C4-2B (cell line): ENCODE data around the gene PRRC2A.

ENCODE experiments used
- ZFX ChIP-seq: fragments of 450-650 bp; IDR thresholded peaks from 2 replicates; pipeline ENCODE4 v1.6.1; 2017
- TF ChIP-seq, protein P1 (sequence below): fragments of 450-650 bp; conservative IDR thresholded peaks from 2 replicates; pipeline ENCODE4 v1.5.1; 2017; ENCODE audit warnings: mild to moderate bottlenecking

DNA sequence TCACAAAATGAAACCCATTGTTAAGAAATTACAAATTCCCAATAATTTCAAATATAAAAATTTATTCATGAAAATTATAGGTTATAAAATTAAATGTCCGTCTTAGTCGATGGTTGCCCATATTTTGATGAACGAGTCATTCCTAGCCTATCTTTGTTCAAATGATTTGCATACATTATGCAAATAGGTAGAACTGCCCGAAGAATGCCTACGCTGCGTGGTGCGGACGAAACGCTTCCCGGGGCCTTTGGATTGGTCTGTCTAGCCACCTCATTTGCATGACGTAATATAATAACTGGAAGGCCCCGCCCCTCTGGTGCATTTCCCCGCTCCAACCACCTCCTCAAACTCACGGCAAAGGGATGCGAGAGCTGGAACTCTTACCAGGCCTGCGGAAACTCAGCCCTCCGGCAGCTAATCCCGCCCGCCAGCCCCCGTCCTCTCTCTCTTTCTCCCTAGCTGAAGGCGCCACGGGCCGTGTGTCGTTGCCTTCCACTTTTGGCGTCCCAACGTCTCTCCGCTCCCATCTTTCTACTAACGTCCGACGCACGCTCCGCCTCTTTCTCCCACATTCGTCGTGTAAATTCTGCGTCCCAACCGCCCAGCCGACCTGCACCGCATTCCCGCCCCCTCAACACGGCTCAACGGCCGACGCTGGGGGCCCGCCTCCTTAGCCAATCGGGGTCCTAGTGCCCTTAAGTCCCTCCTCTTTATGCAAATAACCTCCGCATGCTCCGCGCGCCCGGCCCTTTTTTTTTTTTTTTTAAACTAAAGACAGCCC is 520 bp upstream of the PRRC2A start:
- TF ChIP-seq, protein P1, sequence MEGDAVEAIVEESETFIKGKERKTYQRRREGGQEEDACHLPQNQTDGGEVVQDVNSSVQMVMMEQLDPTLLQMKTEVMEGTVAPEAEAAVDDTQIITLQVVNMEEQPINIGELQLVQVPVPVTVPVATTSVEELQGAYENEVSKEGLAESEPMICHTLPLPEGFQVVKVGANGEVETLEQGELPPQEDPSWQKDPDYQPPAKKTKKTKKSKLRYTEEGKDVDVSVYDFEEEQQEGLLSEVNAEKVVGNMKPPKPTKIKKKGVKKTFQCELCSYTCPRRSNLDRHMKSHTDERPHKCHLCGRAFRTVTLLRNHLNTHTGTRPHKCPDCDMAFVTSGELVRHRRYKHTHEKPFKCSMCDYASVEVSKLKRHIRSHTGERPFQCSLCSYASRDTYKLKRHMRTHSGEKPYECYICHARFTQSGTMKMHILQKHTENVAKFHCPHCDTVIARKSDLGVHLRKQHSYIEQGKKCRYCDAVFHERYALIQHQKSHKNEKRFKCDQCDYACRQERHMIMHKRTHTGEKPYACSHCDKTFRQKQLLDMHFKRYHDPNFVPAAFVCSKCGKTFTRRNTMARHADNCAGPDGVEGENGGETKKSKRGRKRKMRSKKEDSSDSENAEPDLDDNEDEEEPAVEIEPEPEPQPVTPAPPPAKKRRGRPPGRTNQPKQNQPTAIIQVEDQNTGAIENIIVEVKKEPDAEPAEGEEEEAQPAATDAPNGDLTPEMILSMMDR, result no peak
- no peak for TF ChIP-seq ZFX
